ENCODE measurements around the gene NDUFB11. TPM values are rescaled to one million over a fixed set of nuclear protein-coding genes. Genes with fewer than 3 reads are reported as not detected.

The NDUFB11 gene
- total and polyA plus RNA-seq, 2 donors (not counting 1 experiment from before 2014, with no cell fraction given), result 56.8 to 59.7 TPM

DNA sequence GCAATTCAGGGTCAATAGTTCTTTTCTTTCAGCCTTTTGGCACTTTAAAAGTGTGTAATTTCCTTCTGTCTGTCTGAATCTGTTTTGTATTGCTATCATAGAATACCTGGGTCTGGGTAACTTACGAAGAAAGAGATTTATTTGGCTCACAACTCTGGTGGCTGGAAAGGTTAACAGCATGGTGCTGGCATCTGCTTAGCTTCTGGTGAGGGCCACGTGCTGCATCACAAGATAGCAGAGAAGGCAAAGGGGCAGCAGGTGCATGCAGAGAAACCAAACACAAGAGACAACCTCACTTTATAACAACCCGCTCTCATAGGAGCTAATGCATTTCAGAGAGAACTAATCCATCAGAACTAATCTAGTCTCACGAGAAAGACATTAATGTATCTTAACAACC is 47.5 kb downstream of the NDUFB11 start:
- H3K9me3 Mint-ChIP-seq (ENCODE audit: insufficient read depth), result no peaks in the 10 kb centered on the region
- H3K27me3 Mint-ChIP-seq, result no peaks in the 10 kb centered on the region
- Histone ChIP-seq H3K9ac (ENCODE audit: low read length) (no peak overlapping the region), H3K4me1 (ENCODE audit: control insufficient read depth in 2 of 2, insufficient read depth in 2 of 2, low read length in 2 of 2) (no peaks in the 10 kb centered on the region), H3K4me2 (replicated peaks; ENCODE audit: low read depth, low read length, poor library complexity, severe bottlenecking) (no peak overlapping the region), H3K79me2 (ENCODE audit: control insufficient read depth, insufficient read depth, low read length) (no peaks in the 10 kb centered on the region), H3K4me3 (ENCODE audit: control extremely low read depth in 1 of 5, extremely low read depth in 1 of 5, insufficient read depth in 1 of 5, low read depth in 2 of 5, low read length in 4 of 5) (no peak overlapping the region), H3K36me3 (replicated peaks in 1 of 2; ENCODE audit: control extremely low read depth in 1 of 2, control insufficient read depth in 1 of 2, extremely low read depth in 1 of 2, insufficient read depth in 2 of 2, low read length in 1 of 2) (no peaks in the 10 kb centered on the region), H3K27ac (ENCODE audit: low read length in 2 of 2) (no peak overlapping the region), H3K27me3 (replicated peaks in 1 of 4; ENCODE audit: control extremely low read depth in 1 of 4, control insufficient read depth in 3 of 4, insufficient read depth in 4 of 4, low read length in 3 of 4) (no peaks in the 10 kb centered on the region), H4K20me1 (ENCODE audit: control insufficient read depth, insufficient read depth, low read length, poor library complexity, severe bottlenecking) (no peaks in the 10 kb centered on the region), H2AFZ (ENCODE audit: insufficient read depth, low read depth, low read length, poor library complexity, severe bottlenecking) (no peak overlapping the region), H3K9me3 (ENCODE audit: control extremely low read depth in 1 of 3, control insufficient read depth in 2 of 3, insufficient read depth in 1 of 3, low read length in 2 of 3) (no peaks in the 10 kb centered on the region)
- ChIA-PET POLR2A (no interaction called here), CTCF (no interaction called here)
- H3K4me1 Mint-ChIP-seq, result no peaks in the 10 kb centered on the region
- H3K4me3 Mint-ChIP-seq, result no peak overlapping the region
- intact Hi-C loops (cut with micrococcal nuclease), result no loop called here
- H3K27ac Mint-ChIP-seq, result no peak overlapping the region
- 80% methylated on average over 1 of the region's 4 CpGs for WGBS (ENCODE audit: insufficient coverage)
- TF ChIP-seq, protein P1, sequence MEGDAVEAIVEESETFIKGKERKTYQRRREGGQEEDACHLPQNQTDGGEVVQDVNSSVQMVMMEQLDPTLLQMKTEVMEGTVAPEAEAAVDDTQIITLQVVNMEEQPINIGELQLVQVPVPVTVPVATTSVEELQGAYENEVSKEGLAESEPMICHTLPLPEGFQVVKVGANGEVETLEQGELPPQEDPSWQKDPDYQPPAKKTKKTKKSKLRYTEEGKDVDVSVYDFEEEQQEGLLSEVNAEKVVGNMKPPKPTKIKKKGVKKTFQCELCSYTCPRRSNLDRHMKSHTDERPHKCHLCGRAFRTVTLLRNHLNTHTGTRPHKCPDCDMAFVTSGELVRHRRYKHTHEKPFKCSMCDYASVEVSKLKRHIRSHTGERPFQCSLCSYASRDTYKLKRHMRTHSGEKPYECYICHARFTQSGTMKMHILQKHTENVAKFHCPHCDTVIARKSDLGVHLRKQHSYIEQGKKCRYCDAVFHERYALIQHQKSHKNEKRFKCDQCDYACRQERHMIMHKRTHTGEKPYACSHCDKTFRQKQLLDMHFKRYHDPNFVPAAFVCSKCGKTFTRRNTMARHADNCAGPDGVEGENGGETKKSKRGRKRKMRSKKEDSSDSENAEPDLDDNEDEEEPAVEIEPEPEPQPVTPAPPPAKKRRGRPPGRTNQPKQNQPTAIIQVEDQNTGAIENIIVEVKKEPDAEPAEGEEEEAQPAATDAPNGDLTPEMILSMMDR (IDR thresholded peaks at IDR 0.05), result no peak
- TF ChIP-seq EZH2 (IDR thresholded peaks at IDR 0.05; ENCODE audit: borderline replicate concordance, insufficient read depth, low read depth, low read length, poor library complexity, severe bottlenecking), result no peak
- ATAC-seq (ENCODE audit: low read depth) (no peak), DNase-seq (no peak)

DNA sequence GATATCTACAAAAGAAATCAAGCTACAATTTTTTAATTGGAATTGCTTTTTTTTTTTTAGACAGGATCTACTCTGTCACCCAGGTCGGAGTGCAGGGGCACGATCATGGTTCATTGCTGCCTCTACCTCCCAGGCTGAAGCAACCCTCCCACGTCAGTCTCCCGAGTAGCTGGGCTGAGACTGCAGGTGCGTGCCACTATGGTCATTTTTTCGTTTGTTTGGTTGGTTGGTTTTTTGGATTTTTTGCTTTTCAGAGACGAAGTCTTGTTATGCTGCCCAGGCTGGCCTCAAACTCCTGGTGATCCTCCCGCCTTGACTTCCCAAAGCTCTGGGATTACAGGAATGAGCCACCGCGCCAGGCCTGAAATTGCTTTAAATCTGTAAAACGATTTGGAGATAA is 50.6 kb downstream of the NDUFB11 start:
- POLR2A ChIA-PET, result no interaction called here
- Histone ChIP-seq H3K4me1 (ENCODE audit: control insufficient read depth in 2 of 2, insufficient read depth in 2 of 2, low read length in 2 of 2) (no peaks in the 10 kb centered on the region), H3K27me3 (replicated peaks in 1 of 4; ENCODE audit: control extremely low read depth in 1 of 4, control insufficient read depth in 3 of 4, insufficient read depth in 4 of 4, low read length in 3 of 4) (no peaks in the 10 kb centered on the region), H3K9me3 (ENCODE audit: control extremely low read depth in 1 of 3, control insufficient read depth in 2 of 3, insufficient read depth in 1 of 3, low read length in 2 of 3) (no peaks in the 10 kb centered on the region), H2AFZ (ENCODE audit: insufficient read depth, low read depth, low read length, poor library complexity, severe bottlenecking) (no peak overlapping the region), H3K36me3 (replicated peaks in 1 of 2; ENCODE audit: control extremely low read depth in 1 of 2, control insufficient read depth in 1 of 2, extremely low read depth in 1 of 2, insufficient read depth in 2 of 2, low read length in 1 of 2) (no peaks in the 10 kb centered on the region), H3K9ac (ENCODE audit: low read length) (no peak overlapping the region), H3K27ac (ENCODE audit: low read length in 2 of 2) (no peak overlapping the region), H4K20me1 (ENCODE audit: control insufficient read depth, insufficient read depth, low read length, poor library complexity, severe bottlenecking) (no peaks in the 10 kb centered on the region), H3K4me2 (replicated peaks; ENCODE audit: low read depth, low read length, poor library complexity, severe bottlenecking) (no peak overlapping the region), H3K4me3 (ENCODE audit: control extremely low read depth in 1 of 5, extremely low read depth in 1 of 5, insufficient read depth in 1 of 5, low read depth in 2 of 5, low read length in 4 of 5) (no peak overlapping the region), H3K79me2 (ENCODE audit: control insufficient read depth, insufficient read depth, low read length) (no peaks in the 10 kb centered on the region)
- H3K9me3 Mint-ChIP-seq (ENCODE audit: insufficient read depth), result no peaks in the 10 kb centered on the region
- H3K27me3 Mint-ChIP-seq, result no peaks in the 10 kb centered on the region
- H3K4me1 Mint-ChIP-seq, result no peaks in the 10 kb centered on the region
- ATAC-seq (ENCODE audit: low read depth) (no peak), DNase-seq (no peak)
- H3K27ac Mint-ChIP-seq, result no peak overlapping the region
- intact Hi-C loops (cut with micrococcal nuclease), result loop anchor here (1.0 to 2.0 kb wide), 2 partner anchors 191 to 291 kb away; no protein-coding TSS in a partner anchor
- CTCF ChIA-PET, result interaction anchor here (0.5 to 2.8 kb wide), 13 partner anchors 12 to 713 kb away, joined by 3 to 13 read pairs (median 3); no protein-coding TSS in a partner anchor
- WGBS (ENCODE audit: insufficient coverage), result no CpG with 5 or more reads among the region's 11 CpGs
- no peak for TF ChIP-seq EZH2 (IDR thresholded peaks at IDR 0.05; ENCODE audit: borderline replicate concordance, insufficient read depth, low read depth, low read length, poor library complexity, severe bottlenecking)
- TF ChIP-seq, protein P1 (IDR thresholded peaks at IDR 0.05), result no peak
- H3K4me3 Mint-ChIP-seq, result no peak overlapping the region

Measured in B cell (primary cell).